C4-2B (cell line): Measurements from ENCODE around the gene ZNF618.

Experiments used
- ZFX ChIP-seq: fragments of 450-650 bp; IDR thresholded peaks from 2 replicates; pipeline ENCODE4 v1.6.1; 2017
- TF ChIP-seq, protein P1 (sequence below): fragments of 450-650 bp; conservative IDR thresholded peaks from 2 replicates; pipeline ENCODE4 v1.5.1; 2017; ENCODE audit warnings: mild to moderate bottlenecking

DNA sequence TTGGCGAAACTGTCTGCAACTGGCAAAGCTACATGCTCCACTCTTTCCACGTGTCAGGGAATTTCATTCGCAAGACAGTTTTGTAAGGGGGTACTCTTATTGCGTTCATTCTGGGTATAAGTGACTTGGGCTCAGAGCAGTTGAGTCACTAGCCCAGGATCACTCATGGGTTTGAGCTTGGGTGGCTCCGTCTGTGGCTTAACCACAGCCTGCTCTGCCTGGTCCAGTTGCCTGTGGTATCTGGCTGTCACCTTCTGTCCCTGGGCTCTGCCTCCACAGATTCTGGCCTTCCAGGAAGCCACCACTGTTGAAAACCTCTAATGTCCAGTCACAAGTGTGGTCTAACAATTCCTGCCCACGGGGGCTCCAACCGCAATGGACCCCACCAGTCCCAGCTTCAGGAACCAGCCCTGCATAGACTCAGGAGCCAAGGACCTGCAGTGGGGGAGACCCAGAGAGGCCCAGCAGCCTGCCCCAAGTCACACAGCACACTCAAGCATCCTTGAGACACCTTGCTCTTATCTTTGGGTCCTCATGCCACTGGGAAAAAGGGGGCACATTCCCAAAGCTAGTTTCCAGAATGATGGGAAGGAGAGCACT, 212.6 kb downstream of the ZNF618 start:
- TF ChIP-seq, protein P1, sequence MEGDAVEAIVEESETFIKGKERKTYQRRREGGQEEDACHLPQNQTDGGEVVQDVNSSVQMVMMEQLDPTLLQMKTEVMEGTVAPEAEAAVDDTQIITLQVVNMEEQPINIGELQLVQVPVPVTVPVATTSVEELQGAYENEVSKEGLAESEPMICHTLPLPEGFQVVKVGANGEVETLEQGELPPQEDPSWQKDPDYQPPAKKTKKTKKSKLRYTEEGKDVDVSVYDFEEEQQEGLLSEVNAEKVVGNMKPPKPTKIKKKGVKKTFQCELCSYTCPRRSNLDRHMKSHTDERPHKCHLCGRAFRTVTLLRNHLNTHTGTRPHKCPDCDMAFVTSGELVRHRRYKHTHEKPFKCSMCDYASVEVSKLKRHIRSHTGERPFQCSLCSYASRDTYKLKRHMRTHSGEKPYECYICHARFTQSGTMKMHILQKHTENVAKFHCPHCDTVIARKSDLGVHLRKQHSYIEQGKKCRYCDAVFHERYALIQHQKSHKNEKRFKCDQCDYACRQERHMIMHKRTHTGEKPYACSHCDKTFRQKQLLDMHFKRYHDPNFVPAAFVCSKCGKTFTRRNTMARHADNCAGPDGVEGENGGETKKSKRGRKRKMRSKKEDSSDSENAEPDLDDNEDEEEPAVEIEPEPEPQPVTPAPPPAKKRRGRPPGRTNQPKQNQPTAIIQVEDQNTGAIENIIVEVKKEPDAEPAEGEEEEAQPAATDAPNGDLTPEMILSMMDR = no peak
- TF ChIP-seq ZFX = no peak
